ENCODE results near the gene SLC16A3.
"Not testable (repeated sequence)": the region's sequence is repeated elsewhere in the genome, so short reads cannot be mapped to it uniquely, and the experiment has no call there.

SLC16A3 gene

DNA sequence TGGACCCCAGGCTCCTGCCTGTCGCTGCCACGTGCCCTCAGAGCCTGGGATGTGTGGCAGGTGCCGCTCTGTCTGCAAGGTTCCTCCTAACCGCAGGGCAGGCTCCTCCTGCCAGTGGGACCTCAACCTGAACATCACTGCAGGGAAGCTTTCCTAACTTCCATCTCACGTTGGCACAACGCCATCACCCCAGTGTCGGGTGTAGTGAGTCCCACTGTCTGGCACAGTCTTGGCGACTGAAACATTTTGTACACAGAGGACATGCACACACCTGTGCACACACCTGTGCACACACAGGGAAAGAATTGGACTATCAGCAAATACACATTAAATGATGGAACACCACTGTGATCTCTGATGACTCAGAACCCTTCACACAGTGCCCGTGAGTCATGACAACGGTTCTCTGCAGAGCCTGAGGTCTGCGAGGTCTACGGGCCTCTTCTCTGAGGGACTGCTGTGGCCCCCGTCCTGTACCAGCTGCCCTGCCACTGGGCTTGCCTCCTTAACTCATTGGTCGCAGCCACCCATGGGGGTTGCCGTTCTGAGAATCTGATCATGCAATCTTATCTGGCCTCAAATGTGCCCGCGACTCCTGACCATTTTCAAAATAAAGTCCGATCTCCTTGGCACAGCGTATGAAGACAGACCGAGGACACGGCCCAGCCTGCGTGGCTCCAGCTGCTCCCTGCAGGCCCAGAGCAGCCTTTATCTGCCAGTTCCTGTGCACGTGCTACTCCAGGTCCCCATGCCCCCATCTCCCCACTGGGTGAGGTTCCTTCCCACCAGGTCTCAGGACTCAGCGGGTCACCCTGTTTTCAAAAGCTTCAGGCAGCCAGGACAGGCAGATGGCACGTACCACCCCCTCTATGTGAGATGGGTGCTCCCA, 23.8 kb upstream of the SLC16A3 start:
- peak; percentile 79 for ATAC-seq
- peak; percentile 65 for DNase-seq

DNA sequence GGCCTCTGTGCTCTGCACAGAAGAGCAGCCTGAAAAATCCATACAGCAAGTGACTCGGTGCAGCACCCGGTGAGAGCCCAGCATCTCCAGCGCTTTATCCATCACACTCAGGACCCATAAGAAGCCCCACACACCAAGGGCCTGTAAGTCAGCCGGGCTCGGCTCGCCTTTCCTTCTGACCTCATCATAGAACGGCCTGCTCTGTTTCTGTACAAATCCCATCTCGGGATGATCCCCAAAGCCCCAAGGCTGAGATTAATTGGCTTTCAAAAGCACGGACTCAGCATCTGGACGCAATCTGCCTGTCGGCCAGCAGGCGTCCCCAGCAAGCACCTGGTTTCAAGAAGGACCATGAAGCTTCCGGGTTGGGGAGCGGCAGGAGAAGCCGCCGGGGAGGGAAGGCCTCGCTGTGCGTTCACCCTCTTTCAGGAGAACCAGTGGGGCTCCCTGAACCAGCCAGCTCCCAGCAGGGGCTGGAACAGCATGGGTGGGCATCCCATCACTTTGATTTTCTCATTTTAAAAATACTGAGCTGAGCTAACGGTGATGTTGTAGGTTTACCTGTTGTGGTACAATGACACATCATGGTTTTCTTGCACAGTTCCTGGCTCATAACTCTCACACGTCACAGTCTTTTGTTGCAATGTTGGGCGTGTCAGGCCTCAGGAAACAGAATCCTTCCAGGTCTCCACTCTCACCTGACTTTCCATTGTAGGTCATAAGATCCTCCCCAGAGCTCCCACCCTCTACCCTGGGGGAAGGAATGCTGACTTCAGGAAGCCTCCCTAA, 22.9 kb upstream of the SLC16A3 start:
- DNase-seq (peak; percentile 82), ATAC-seq (peak; percentile 64)

GRCh38 chr17:82210655-82211054, 18.2 kb upstream of the SLC16A3 start:
- DNase-seq, ATAC-seq: not testable (repeated sequence)

GRCh38 chr17:82212331-82213250, 16.3 kb upstream of the SLC16A3 start, which contains the start of gene CCDC57:
CCDC57 (minus strand) TSS chr17:82212842; CDS start chr17:82201944, 10,898 bp downstream.
- peak; percentile 86 for DNase-seq

GRCh38 chr17:82213251-82214011, 15.4 kb upstream of the SLC16A3 start:
- peak; percentile 40 for ATAC-seq
- peak; percentile 72 for DNase-seq

More at GRCh38 chr17:82212331-82213250, 16.3 kb upstream of the SLC16A3 start, which contains the start of gene CCDC57:
- peak; percentile 72 for ATAC-seq

GRCh38 chr17:82214012-82214628, 14.7 kb upstream of the SLC16A3 start:
- ATAC-seq, result no peak

GRCh38 chr17:82215095-82215971, 13.5 kb upstream of the SLC16A3 start:
- DNase-seq (no peak), ATAC-seq (no peak)

More at GRCh38 chr17:82214012-82214628, 14.7 kb upstream of the SLC16A3 start:
- DNase-seq, result no peak

- ATAC-seq (no peak), DNase-seq (no peak)
Measured at GRCh38 chr17:82215972-82216300, 12.9 kb upstream of the SLC16A3 start.

DNA sequence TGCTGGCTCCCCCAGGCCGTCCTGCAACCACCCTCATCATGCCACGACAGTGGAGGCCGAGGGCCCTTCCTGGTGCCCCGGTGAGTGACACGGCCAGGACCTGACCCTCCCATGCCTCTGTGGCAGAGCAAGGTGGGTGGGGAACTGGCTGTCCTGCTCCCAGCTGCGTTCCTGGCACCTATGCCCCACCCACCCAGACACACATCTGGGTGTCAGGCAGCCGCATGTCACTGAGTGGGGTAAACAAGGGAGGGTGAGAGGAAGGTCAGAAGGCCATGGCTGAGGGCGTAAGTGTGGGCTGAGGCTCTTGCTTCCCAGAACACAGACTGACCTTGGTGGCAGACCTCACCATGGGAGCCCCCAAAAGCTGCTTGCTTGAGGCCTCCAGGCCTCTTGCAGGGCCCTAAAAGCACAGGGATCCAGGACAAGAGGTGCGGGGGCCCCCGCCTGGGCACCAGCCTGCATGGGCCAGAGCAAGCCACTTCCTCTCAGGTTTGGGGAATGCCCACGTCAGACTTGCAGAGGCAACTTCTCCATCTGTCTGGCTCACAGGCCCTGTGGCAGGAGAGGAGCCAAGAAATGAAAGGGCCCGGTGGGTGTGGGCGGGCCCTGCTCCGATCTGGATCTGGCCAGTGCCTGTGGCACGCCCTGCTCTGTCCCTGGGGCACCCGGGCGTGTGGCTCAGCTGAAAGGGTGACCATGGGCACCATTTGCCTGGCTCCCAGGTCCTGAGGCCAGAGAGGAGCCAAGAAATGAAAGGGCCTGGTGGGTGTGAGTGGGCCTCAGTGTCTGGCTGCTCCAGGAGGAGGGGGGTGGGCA, 12.3 kb upstream of the SLC16A3 start:
- peak; percentile 64 for DNase-seq
- peak; percentile 55 for ATAC-seq

GRCh38 chr17:82217120-82217529, 11.7 kb upstream of the SLC16A3 start:
- DNase-seq (no peak), ATAC-seq (no peak)

DNA sequence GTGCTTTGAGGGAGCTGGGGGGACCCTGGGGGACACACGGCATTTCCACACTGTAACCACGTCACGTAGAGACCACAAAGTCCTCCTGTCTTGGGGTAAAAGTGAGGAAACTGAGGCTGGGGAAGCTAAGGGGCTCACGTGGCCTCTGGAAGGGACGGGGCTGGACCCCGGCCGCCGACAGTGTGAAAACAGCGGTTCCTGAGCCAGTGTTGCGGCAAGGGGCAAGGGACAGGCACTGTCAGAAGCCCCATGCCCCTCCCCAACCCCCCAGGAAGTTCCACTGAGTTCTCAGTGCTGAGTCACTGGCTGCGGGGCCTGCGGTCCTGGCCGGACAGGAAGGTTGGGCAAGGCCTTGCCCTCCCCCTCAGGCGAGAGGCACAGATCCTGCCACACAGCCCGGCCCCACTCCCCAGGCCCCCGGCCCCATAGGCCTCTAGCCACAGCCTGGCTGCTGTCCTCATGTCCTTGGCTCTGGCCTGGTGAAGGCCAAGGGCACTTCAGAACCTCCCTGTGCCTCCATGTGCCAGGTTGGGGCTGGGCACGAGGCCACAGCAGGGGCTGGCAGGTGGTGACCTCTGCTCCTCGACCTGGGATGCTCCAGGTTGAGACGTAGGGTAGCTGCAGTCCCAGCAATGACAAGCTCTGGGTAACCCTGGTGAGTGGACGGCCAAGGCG, 11.2 kb upstream of the SLC16A3 start:
- DNase-seq (no peak), ATAC-seq (no peak)

DNA sequence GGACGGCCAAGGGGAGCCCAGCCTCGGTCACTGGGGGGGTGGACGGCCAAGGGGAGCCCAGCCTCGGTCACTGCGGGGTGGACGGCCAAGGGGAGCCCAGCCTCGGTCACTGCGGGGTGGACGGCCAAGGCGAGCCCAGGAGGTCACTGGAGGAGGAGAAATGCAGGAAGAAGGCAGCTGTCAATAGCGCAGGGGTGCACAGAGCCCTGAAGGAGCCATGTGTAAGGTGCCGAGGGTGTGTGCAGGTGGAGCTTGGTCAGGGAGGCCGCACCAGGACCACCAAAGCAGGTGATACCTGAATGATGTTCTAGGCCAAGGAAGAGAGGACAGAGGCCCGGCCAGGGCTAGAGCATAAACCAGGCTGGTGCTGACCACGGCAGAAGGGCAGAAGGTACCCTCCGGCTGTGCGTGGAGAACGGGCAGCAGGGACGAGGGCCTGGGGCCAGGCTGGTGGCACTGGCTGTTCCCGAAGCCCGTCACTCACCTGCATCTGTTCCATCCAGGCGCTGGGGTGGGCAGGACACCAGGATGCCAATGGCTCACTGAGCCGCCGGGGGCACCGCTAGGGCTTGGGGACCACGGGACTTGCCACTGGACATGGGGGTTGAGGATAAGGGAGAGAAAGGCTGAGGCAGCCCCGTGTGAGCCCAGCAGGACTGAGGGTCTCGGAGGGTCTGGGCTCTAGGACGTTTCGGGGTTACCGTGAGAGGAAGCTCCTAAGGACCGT, 10.3 kb upstream of the SLC16A3 start:
- DNase-seq (no peak), ATAC-seq (no peak)

DNA sequence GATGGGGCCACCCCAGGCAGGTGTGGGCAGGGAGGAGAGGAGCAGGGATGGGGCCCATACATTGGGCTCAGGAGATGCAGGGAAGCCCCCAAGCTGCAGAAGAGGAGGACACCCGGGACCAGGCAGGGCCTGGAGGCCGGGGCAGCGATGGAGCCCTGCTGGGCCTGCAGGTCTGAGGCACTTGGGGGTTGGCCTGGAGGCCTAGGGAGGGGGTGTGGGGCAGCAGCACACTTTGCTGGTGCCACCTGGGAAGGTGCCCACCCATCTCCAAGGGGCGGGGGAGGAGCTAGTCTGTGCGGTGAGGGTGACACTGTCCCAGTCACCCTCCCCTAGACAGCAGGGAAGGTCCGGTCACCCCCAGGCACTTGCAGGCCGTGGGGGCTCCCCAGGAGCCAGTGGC, 9.8 kb upstream of the SLC16A3 start:
- DNase-seq (no peak), ATAC-seq (no peak)

GRCh38 chr17:82219753-82220709, 8.8 kb upstream of the SLC16A3 start:
- DNase-seq (no peak), ATAC-seq (no peak)

DNA sequence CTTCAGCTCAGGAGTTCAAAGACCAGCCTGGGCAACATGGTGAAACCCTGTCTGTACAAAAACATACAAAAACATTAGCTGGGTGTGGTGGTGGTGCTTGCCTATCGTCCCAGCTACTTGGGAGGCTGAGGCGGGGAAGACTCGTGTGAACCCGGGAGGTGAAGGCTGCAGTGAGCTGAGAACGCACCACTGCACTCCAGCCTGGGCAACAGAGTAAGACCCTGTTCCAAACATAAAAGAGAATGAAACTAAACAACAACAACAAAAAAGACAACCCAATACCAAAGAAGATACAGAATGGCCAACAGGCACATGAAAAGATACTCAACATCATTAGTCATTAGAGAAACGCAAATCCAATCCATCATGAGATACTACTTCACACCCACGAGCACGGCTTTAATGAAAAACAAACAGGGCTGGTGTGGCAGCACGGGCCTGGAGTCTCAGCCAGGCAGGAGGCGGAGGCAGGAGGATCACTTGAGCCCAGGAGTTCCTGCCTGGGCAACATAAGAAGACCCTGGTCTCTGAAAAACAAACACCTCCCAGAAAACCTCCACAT, 7.4 kb upstream of the SLC16A3 start:
- DNase-seq (no peak), ATAC-seq (no peak)

DNA sequence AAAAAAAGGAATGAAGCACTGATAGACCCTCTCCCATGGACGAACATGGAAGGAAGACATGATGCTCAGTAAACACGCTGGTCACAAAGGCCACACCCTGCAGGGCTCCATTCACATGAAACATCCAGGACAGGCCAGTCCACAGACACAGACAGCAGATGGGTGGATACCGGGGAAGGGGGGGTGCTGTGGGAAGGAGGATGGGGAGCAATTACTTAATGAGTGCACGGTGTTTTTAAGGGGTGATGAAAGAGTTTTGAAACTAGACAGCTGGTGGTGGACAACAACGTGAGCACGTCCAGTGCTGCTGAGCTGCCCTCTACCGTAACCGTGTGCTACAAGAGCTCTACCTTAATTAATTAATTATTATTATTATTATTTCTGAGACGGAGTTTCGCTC, 6.0 kb upstream of the SLC16A3 start:
- ATAC-seq, result no peak

More for the DNA sequence above, 6.0 kb upstream of the SLC16A3 start:
- DNase-seq, result no peak

Measured in stimulated activated naive CD8-positive, alpha-beta T cell treated with anti-CD3 and anti-CD28 coated beads, Interleukin-15, Interleukin-2, amounts not matched to agents 100 U/mL and 50 U/mL, for 24 hours (primary cell).